IMR-90 (cell line): ENCODE data around the gene ACTMAP. TPM values are rescaled to one million over a fixed set of nuclear protein-coding genes. Genes with fewer than 3 reads are reported as not detected.
A peak's percentile ranks its signal among the peaks of the same experiment; 100 is the strongest.

Experiments
- ATAC-seq: fragments of 200-7000 bp; cut with Tn5 transposase; 2 replicates; pipeline ENCODE4 v1.9.1; 2020; ENCODE audit warnings: low read depth, mild to moderate bottlenecking, moderate library complexity
- BruUV-seq: library from RNA; stranded (reverse); fragments of 400-500 nt; replicated peaks from 2 replicates; lab custom pipeline; 2021; lab: Mats Ljungman, UMichigan
- CTCF ChIA-PET: fragments of 300-600 bp; formaldehyde crosslinking; extraction: SDS; loops from one replicate; lab custom pipeline; 2021; ENCODE audit warnings: antibody characterized with exemption; lab: Yijun Ruan, JAX
- POLR2A ChIA-PET: fragments of 300-600 bp; sonication (Branson Sonifier 250); formaldehyde crosslinking; loops from one replicate; lab custom pipeline; 2022; ENCODE audit warnings: antibody characterized with exemption; ENCODE audit not compliant: unreplicated experiment; lab: Charles Lee
- DNase-seq: peaks from one replicate; pipeline ENCODE4 v3.0.0; 2013
- H2AFZ ChIP-seq: replicated peaks from 2 replicates; pipeline ENCODE3; 2013; ENCODE audit warnings: low read length, mild to moderate bottlenecking; ENCODE audit not compliant: poor library complexity
- H2AK5ac ChIP-seq: 2 replicates; pipeline ENCODE4 v1.6.1; 2013; ENCODE audit warnings: low read depth, low read length, inconsistent platforms
- H2AK9ac ChIP-seq: replicated peaks from 2 replicates; pipeline ENCODE3; 2013; ENCODE audit warnings: mild to moderate bottlenecking, low read depth, low read length, moderate library complexity; ENCODE audit not compliant: poor library complexity
- H2BK120ac ChIP-seq: 2 replicates; pipeline ENCODE4 v1.6.1; 2013; ENCODE audit warnings: low read depth, low read length, inconsistent platforms
- H2BK15ac ChIP-seq: 3 replicates; pipeline ENCODE4 v1.6.1; 2013; ENCODE audit warnings: low read depth, low read length, inconsistent platforms
- H2BK20ac ChIP-seq: 2 replicates; pipeline ENCODE4 v1.6.1; 2013; ENCODE audit warnings: low read depth, mild to moderate bottlenecking, inconsistent platforms, low read length, moderate library complexity
- H2BK5ac ChIP-seq: 2 replicates; pipeline ENCODE4 v1.6.1; 2013; ENCODE audit warnings: mild to moderate bottlenecking, low read depth, low read length, inconsistent platforms; ENCODE audit not compliant: poor library complexity, severe bottlenecking
- H3K14ac ChIP-seq: replicated peaks from 2 replicates; pipeline ENCODE4 v1.6.1; 2013; ENCODE audit warnings: low read depth, low read length, inconsistent platforms
- H3K18ac ChIP-seq: 2 replicates; pipeline ENCODE4 v1.6.1; 2013; ENCODE audit warnings: low read depth, low read length, control low read depth
- H3K23ac ChIP-seq: 2 replicates; pipeline ENCODE4 v1.6.1; 2013; ENCODE audit warnings: low read depth, low read length, inconsistent platforms
- H3K27ac ChIP-seq: 2 replicates; pipeline ENCODE4 v1.5.1; 2013; ENCODE audit warnings: mild to moderate bottlenecking, control low read depth, low read length; ENCODE audit not compliant: insufficient read depth
- H3K27me3 ChIP-seq: 2 replicates; pipeline ENCODE4 v1.6.1; 2013; ENCODE audit warnings: low read length; ENCODE audit not compliant: control insufficient read depth, insufficient read depth
- H3K36me3 ChIP-seq: 2 replicates; pipeline ENCODE4 v1.6.1; 2013; ENCODE audit warnings: low read length, mixed read lengths; ENCODE audit not compliant: control insufficient read depth, insufficient read depth
- H3K4ac ChIP-seq: 2 replicates; pipeline ENCODE4 v1.6.1; 2013; ENCODE audit warnings: low read depth, low read length, inconsistent platforms
- H3K4me1 ChIP-seq: 2 replicates; pipeline ENCODE4 v1.6.1; 2013; ENCODE audit warnings: low read length, mixed read lengths; ENCODE audit not compliant: control insufficient read depth, insufficient read depth
- H3K4me2 ChIP-seq: 2 replicates; pipeline ENCODE4 v1.6.1; 2013; ENCODE audit warnings: low read depth, mild to moderate bottlenecking, control low read depth, low read length, moderate library complexity
- H3K4me3 ChIP-seq: 2 replicates; pipeline ENCODE4 v1.5.1; 2013; ENCODE audit warnings: low read depth, mild to moderate bottlenecking, control low read depth, low read length, moderate library complexity; ENCODE audit not compliant: insufficient read depth
- H3K56ac ChIP-seq: 2 replicates; pipeline ENCODE4 v1.6.1; 2013; ENCODE audit warnings: low read length, inconsistent platforms; ENCODE audit not compliant: insufficient read depth; ENCODE audit errors: extremely low read depth
- H3K79me1 ChIP-seq, 2 experiments: 2 replicates each; pipeline ENCODE4 v1.6.1; 2013; ENCODE audit warnings: low read length in 2 of 2, inconsistent platforms in 1 of 2, low read depth in 1 of 2
- H3K9ac ChIP-seq: 2 replicates; pipeline ENCODE4 v1.6.1; 2013; ENCODE audit warnings: low read depth, low read length, control low read depth
- H3K9me1 ChIP-seq: 2 replicates; pipeline ENCODE4 v1.6.1; 2013; ENCODE audit warnings: low read length, inconsistent platforms; ENCODE audit not compliant: insufficient read depth
- H3K9me3 ChIP-seq: 2 replicates; pipeline ENCODE4 v1.6.1; 2013; ENCODE audit warnings: low read length; ENCODE audit not compliant: control insufficient read depth, insufficient read depth
- H4K20me1 ChIP-seq: 2 replicates; pipeline ENCODE4 v1.6.1; 2013; ENCODE audit warnings: low read length, inconsistent platforms; ENCODE audit not compliant: insufficient read depth
- H4K5ac ChIP-seq: 2 replicates; pipeline ENCODE4 v1.6.1; 2013; ENCODE audit warnings: mild to moderate bottlenecking, low read depth, low read length, control low read depth
- H4K8ac ChIP-seq, 2 experiments: 2 replicates each; pipeline ENCODE4 v1.6.1; 2013; ENCODE audit warnings: low read depth in 2 of 2, low read length in 2 of 2, control low read depth in 1 of 2, inconsistent platforms in 1 of 2
- H4K91ac ChIP-seq: 2 replicates; pipeline ENCODE4 v1.6.1; 2013; ENCODE audit warnings: low read depth, low read length, inconsistent platforms; ENCODE audit not compliant: insufficient read depth
- BHLHE40 ChIP-seq: fragments of 150-350 bp; IDR thresholded peaks from 2 replicates; pipeline ENCODE4 v1.6.1; 2016; ENCODE audit warnings: mild to moderate bottlenecking, low read depth, low read length
- CEBPB ChIP-seq: IDR thresholded peaks from 2 replicates; pipeline ENCODE4 v1.6.1; 2012; ENCODE audit warnings: low read depth, low read length, improper control_type of control experiment
- CTCF ChIP-seq: conservative IDR thresholded peaks from 2 replicates; pipeline ENCODE4 v1.5.1; 2012; ENCODE audit warnings: mild to moderate bottlenecking, low read depth, low read length, improper control_type of control experiment
- ELK1 ChIP-seq: fragments of 150-350 bp; IDR thresholded peaks from 2 replicates; pipeline ENCODE4 v1.6.1; 2016; ENCODE audit warnings: low read depth, mild to moderate bottlenecking, low read length, moderate library complexity, borderline replicate concordance
- FOS ChIP-seq: fragments of 150-350 bp; IDR thresholded peaks from 2 replicates; pipeline ENCODE4 v1.6.1; 2016; ENCODE audit warnings: low read depth, low read length
- MAFK ChIP-seq: IDR thresholded peaks from 2 replicates; pipeline ENCODE4 v1.6.1; 2012; ENCODE audit warnings: low read depth, low read length, improper control_type of control experiment
- MAZ ChIP-seq: IDR thresholded peaks from 2 replicates; pipeline ENCODE4 v1.6.1; 2012; ENCODE audit warnings: low read depth, mild to moderate bottlenecking, low read length, improper control_type of control experiment, moderate library complexity, borderline replicate concordance
- MXI1 ChIP-seq: IDR thresholded peaks from 2 replicates; pipeline ENCODE4 v1.6.1; 2012; ENCODE audit warnings: low read depth, mild to moderate bottlenecking, low read length, moderate library complexity, borderline replicate concordance
- NFE2L2 ChIP-seq: fragments of 150-350 bp; IDR thresholded peaks from 2 replicates; pipeline ENCODE4 v1.6.1; 2016; ENCODE audit warnings: low read depth, mild to moderate bottlenecking, low read length
- POLR2A ChIP-seq: IDR thresholded peaks from 2 replicates; pipeline ENCODE4 v1.6.1; 2012; ENCODE audit warnings: mild to moderate bottlenecking, low read depth, low read length
- RCOR1 ChIP-seq: IDR thresholded peaks from 2 replicates; pipeline ENCODE4 v1.6.1; 2012; ENCODE audit warnings: mild to moderate bottlenecking, low read length, improper control_type of control experiment; ENCODE audit not compliant: insufficient replicate concordance
- RFX5 ChIP-seq: IDR thresholded peaks from 2 replicates; pipeline ENCODE4 v1.8.0; 2012; ENCODE audit warnings: low read depth, mild to moderate bottlenecking, low read length, moderate library complexity
- SMC3 ChIP-seq: fragments of 150-350 bp; IDR thresholded peaks from 2 replicates; pipeline ENCODE4 v1.6.1; 2016; ENCODE audit warnings: low read depth, mild to moderate bottlenecking, antibody characterized with exemption, low read length, moderate library complexity
- USF2 ChIP-seq: fragments of 150-350 bp; IDR thresholded peaks from 2 replicates; pipeline ENCODE4 v1.6.1; 2017; ENCODE audit warnings: mild to moderate bottlenecking, antibody characterized with exemption, low read length, low read depth
- WGBS, 2 experiments: methylation state at CpG; one replicate each; pipeline versions ENCODE4 v1.1.5 to v1.1.7; 2013; ENCODE audit warnings: missing lambda C conversion rate in 2 of 2; ENCODE audit not compliant: insufficient read length in 1 of 2; ENCODE audit errors: extremely low coverage in 2 of 2; 5-methylcytosine and 5-hydroxymethylcytosine counted together
- dilution Hi-C: fragments of 300-500 bp; cut with HindIII; formaldehyde crosslinking; loops from one replicate; pipeline ENCODE4 v1.14.3; 2018; ENCODE audit warnings: low sequenced_read_pairs; ENCODE audit not compliant: unreplicated experiment
- in situ Hi-C: fragments of 300-500 bp; cut with MboI; formaldehyde crosslinking; loops from 3 replicates; pipeline ENCODE4 v1.14.3; 2019; ENCODE audit warnings: low sequenced_read_pairs, inconsistent platforms, mixed read lengths
- intact Hi-C: fragments of 100-400 bp; cut with micrococcal nuclease; formaldehyde crosslinking; loops from 2 replicates; pipeline ENCODE4 v1.10.0; 2022
- polyA plus RNA-seq, 3 experiments: library from polyadenylated mRNA; depleted of rRNA; stranded (reverse); fragments of >200 nt; gene quantifications; 2 replicates each; pipeline ENCODE4 v1.2.3, GENCODE V29; 2012; ENCODE audit warnings: low replicate concordance in 1 of 3
- total RNA-seq: library from RNA; depleted of rRNA; stranded (reverse); fragments of >200 nt; gene quantifications from 2 replicates; pipeline ENCODE4 v1.2.3, GENCODE V29; 2012

The ACTMAP gene
- total and polyA plus RNA-seq, 2 of the 4 experiments (the other 2 are of a cell fraction) = 0.54 to 5.4 TPM

DNA sequence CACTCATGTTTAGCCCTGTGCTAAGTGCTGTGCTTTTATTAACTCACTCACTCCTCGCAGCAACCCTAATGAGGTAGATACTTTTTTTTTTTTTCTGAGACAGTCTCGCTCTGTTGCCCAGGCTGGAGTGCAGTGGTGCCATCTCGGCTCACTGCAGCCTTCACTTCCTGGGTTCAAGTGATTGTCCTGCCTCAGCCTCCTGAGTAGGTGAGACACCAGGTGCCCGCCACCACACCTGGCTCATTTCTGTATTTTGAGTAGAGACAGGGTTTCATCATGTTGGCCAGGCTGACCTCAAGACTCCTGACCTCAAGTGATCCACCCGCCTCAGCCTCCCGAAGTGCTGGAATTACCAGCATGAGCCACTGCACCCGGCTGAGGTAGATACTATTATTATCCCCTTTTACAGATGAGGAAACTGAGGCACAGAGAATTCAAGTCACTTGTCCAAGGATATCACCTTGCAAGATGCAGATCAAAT lies 30.8 kb downstream of the ACTMAP start:
- ChIA-PET CTCF (no interaction called here), POLR2A (interaction anchor here (0.6 kb wide), 1 partner anchor 36 kb away, joined by 5 read pairs; no protein-coding TSS in a partner anchor)
- Histone ChIP-seq H3K23ac (peak overlapping the region; percentile 22; the same call in 1 of the 2 replicates), H4K20me1 (peaks cover 20% of the 10 kb centered on the region; the same call in 1 of the 2 replicates), H3K4me1 (peaks cover 9% of the 10 kb centered on the region), H3K27me3 (no peaks in the 10 kb centered on the region), H3K56ac (0 out of 2 replicates have a peak overlapping the region, but pooled peaks have one; percentile 7), H2BK120ac (no peak overlapping the region), H3K79me1 (peaks cover 18 to 69% of the 10 kb centered on the region in 2 experiments), H2AFZ (no peak overlapping the region), H4K8ac (peak overlapping the region in 1 of 2 experiments; percentile 13; a peak in 1 of 4 replicates), H3K36me3 (peaks cover 16% of the 10 kb centered on the region; the same call in 1 of the 2 replicates), H3K14ac (no peak overlapping the region; the same call in 1 of the 2 replicates), H3K9me3 (no peaks in the 10 kb centered on the region), H4K5ac (no peak overlapping the region), H3K9me1 (peaks cover 14% of the 10 kb centered on the region; the same call in 1 of the 2 replicates), H3K4me2 (peak overlapping the region; percentile 91), H3K27ac (peak overlapping the region; percentile 96; the same call in 1 of the 2 replicates), H3K4me3 (peak overlapping the region; percentile 86), H2AK9ac (peak overlapping the region; percentile 10), H2AK5ac (peak overlapping the region; percentile 40; the same call in 1 of the 2 replicates), H3K4ac (peak overlapping the region; percentile 24; the same call in 1 of the 2 replicates), H4K91ac (no peak overlapping the region), H3K9ac (peak overlapping the region; percentile 97; the same call in 1 of the 2 replicates), H2BK5ac (peak overlapping the region; percentile 83), H3K18ac (no peak overlapping the region), H2BK20ac (no peak overlapping the region), H2BK15ac (no peak overlapping the region)
- WGBS, 2 experiments = 100% methylated on average over 1 of the region's 7 CpGs; no CpG with 5 or more reads in 1 of the 2 experiments
- ATAC-seq (no peak), DNase-seq (no peak)
- dilution Hi-C loops (no loop called here), in situ Hi-C loops (no loop called here), intact Hi-C loops (loop anchor here (5.0 kb wide), 1 partner anchor 78 kb away; the partner anchor contains the start of gene EGLN2)
- BruUV-seq = no TSS peak
- TF ChIP-seq MXI1 (no peak), BHLHE40 (no peak), ELK1 (no peak), RFX5 (no peak), CTCF (no peak), NFE2L2 (no peak), RCOR1 (no peak), USF2 (no peak), POLR2A (no peak), FOS (no peak), MAZ (no peak), CEBPB (no peak), MAFK (no peak), SMC3 (no peak)
